H1 (cell line): ENCODE results near the gene ARGLU1. TPM values are rescaled to one million over a fixed set of nuclear protein-coding genes. Genes with fewer than 3 reads are reported as not detected.

Experiments used
- CTCF ChIA-PET: fragments of 300-600 bp; sonication (Branson Sonifier 250); formaldehyde crosslinking; loops from one replicate; lab custom pipeline; 2021; ENCODE audit not compliant: partially characterized antibody; lab: Charles Lee
- POLR2A ChIA-PET: fragments of 300-600 bp; sonication (Branson Sonifier 250); formaldehyde crosslinking; loops from one replicate; lab custom pipeline; 2021; ENCODE audit warnings: inconsistent platforms; ENCODE audit not compliant: partially characterized antibody; lab: Charles Lee
- DNase-seq, 2 experiments: peaks; one replicate each; pipeline versions ENCODE4 v3.0.0 to v3.0.0-alpha.2; 2010 to 2022; ENCODE audit warnings: low spot score in 2 of 2, low read depth in 1 of 2, mixed read lengths in 1 of 2
- FAIRE-seq: peaks from 2 replicates; lab custom pipeline; 2011; peaks lifted over from hg19 to GRCh38; lab: Jason Lieb, UNC
- H2AFZ ChIP-seq: 2 replicates; pipeline ENCODE4 v1.8.1; 2012; ENCODE audit warnings: low read length, inconsistent platforms
- H2AK5ac ChIP-seq: 2 replicates; pipeline ENCODE4 v1.6.1; 2013; ENCODE audit warnings: low read depth, low read length
- H2BK120ac ChIP-seq: replicated peaks from 2 replicates; pipeline ENCODE3; 2013; ENCODE audit warnings: low read depth, low read length, inconsistent platforms
- H2BK12ac ChIP-seq: 2 replicates; pipeline ENCODE4 v1.6.1; 2013; ENCODE audit warnings: low read depth, low read length
- H2BK15ac ChIP-seq: 2 replicates; pipeline ENCODE4 v1.6.1; 2013; ENCODE audit warnings: low read length
- H2BK20ac ChIP-seq: 2 replicates; pipeline ENCODE4 v1.6.1; 2013; ENCODE audit warnings: low read length
- H2BK5ac ChIP-seq: 2 replicates; pipeline ENCODE4 v1.6.1; 2013; ENCODE audit warnings: low read depth, low read length
- H3K14ac ChIP-seq: 2 replicates; pipeline ENCODE4 v1.6.1; 2013; ENCODE audit warnings: inconsistent platforms; ENCODE audit not compliant: insufficient read length
- H3K18ac ChIP-seq: 2 replicates; pipeline ENCODE4 v1.6.1; 2013; ENCODE audit warnings: low read length; ENCODE audit errors: extremely low read depth
- H3K23ac ChIP-seq: 2 replicates; pipeline ENCODE4 v1.6.1; 2013; ENCODE audit warnings: inconsistent platforms; ENCODE audit not compliant: insufficient read length
- H3K23me2 ChIP-seq: 2 replicates; pipeline ENCODE4 v1.6.1; 2013; ENCODE audit warnings: low read depth, low read length
- H3K27ac ChIP-seq: 2 replicates; pipeline ENCODE4 v1.6.1; 2011; ENCODE audit warnings: low read depth, low read length, inconsistent platforms
- H3K27me3 ChIP-seq, 4 experiments: replicated peaks in 1 of 4; 1 replicate in 1 of 4; 2 replicates in 3 of 4; pipeline versions ENCODE4 v1.6.1 to v1.8.1; 2011 to 2013; ENCODE audit warnings: low read length in 3 of 4, mild to moderate bottlenecking in 3 of 4, inconsistent platforms in 2 of 4, mixed read lengths in 2 of 4, moderate library complexity in 1 of 4; ENCODE audit not compliant: control insufficient read depth in 3 of 4, insufficient read depth in 3 of 4; ENCODE audit errors: extremely low read depth in 1 of 4
- H3K36me3 ChIP-seq, 4 experiments: 2 replicates each; pipeline versions ENCODE4 v1.6.1 to v1.8.1; 2011 to 2013; ENCODE audit warnings: mild to moderate bottlenecking in 4 of 4, low read length in 3 of 4, moderate library complexity in 2 of 4, control low read depth in 1 of 4, inconsistent platforms in 1 of 4; ENCODE audit not compliant: insufficient read depth in 4 of 4, control insufficient read depth in 2 of 4
- H3K4ac ChIP-seq: replicated peaks from 2 replicates; pipeline ENCODE3; 2013; ENCODE audit warnings: low read length, low read depth, mixed read lengths, inconsistent platforms; ENCODE audit not compliant: insufficient read length
- H3K4me1 ChIP-seq, 4 experiments: replicated peaks in 1 of 4; 1 replicate in 1 of 4; 2 replicates in 3 of 4; pipeline versions ENCODE4 v1.6.1 to v1.8.1; 2011 to 2013; ENCODE audit warnings: low read length in 3 of 4, inconsistent platforms in 2 of 4, mixed read lengths in 1 of 4; ENCODE audit not compliant: insufficient read depth in 4 of 4, control insufficient read depth in 3 of 4
- H3K4me2 ChIP-seq, 2 experiments: 2 replicates each; pipeline versions ENCODE4 v1.6.1 to v1.8.1; 2011 to 2013; ENCODE audit warnings: low read depth in 2 of 2, low read length in 2 of 2, control low read depth in 1 of 2, inconsistent platforms in 1 of 2, mild to moderate bottlenecking in 1 of 2; ENCODE audit not compliant: insufficient read depth in 1 of 2
- H3K4me3 ChIP-seq, 4 experiments: fragments of 200-600, 300-600 bp in 1 of 4; sonication (generic), shearing (Covaris generic), sonication (Bioruptor Twin) in 1 of 4; 2 replicates each; pipeline versions ENCODE4 v1.5.1 to v1.8.1; 2011 to 2016; ENCODE audit warnings: low read length in 4 of 4, low read depth in 3 of 4, control low read depth in 2 of 4, inconsistent platforms in 2 of 4, mild to moderate bottlenecking in 2 of 4, mixed read lengths in 1 of 4, moderate library complexity in 1 of 4; ENCODE audit not compliant: insufficient read depth in 2 of 4; ENCODE audit errors: extremely low read depth in 1 of 4
- H3K56ac ChIP-seq: replicated peaks from 2 replicates; pipeline ENCODE3; 2013; ENCODE audit warnings: low read depth, mild to moderate bottlenecking, mixed read lengths, low read length, inconsistent platforms; ENCODE audit not compliant: insufficient read length
- H3K79me1 ChIP-seq: 2 replicates; pipeline ENCODE4 v1.6.1; 2013; ENCODE audit warnings: low read depth, low read length, control low read depth
- H3K79me2 ChIP-seq, 2 experiments: 2 replicates each; pipeline versions ENCODE4 v1.6.1 to v1.8.1; 2012 to 2013; ENCODE audit warnings: low read length in 2 of 2, mild to moderate bottlenecking in 2 of 2, inconsistent platforms in 1 of 2; ENCODE audit not compliant: insufficient read depth in 2 of 2, control insufficient read depth in 1 of 2
- H3K9ac ChIP-seq, 4 experiments: replicated peaks in 1 of 4; 1 replicate in 1 of 4; 2 replicates in 3 of 4; pipeline versions ENCODE4 v1.6.1 to v1.8.1; 2011 to 2013; ENCODE audit warnings: low read depth in 3 of 4, low read length in 3 of 4, control low read depth in 2 of 4, mild to moderate bottlenecking in 2 of 4, moderate library complexity in 2 of 4, inconsistent platforms in 1 of 4; ENCODE audit errors: extremely low read depth in 1 of 4
- H3K9me3 ChIP-seq, 2 experiments: 2 replicates each; pipeline versions ENCODE4 v1.6.1 to v1.8.1; 2012 to 2013; ENCODE audit warnings: mild to moderate bottlenecking in 2 of 2, moderate library complexity in 2 of 2, control low read depth in 1 of 2, inconsistent platforms in 1 of 2, low read depth in 1 of 2, low read length in 1 of 2, mixed read lengths in 1 of 2; ENCODE audit not compliant: insufficient read depth in 2 of 2
- H4K20me1 ChIP-seq, 2 experiments: replicated peaks in 1 of 2; 2 replicates each; pipeline versions ENCODE3 to v1.8.1; 2011 to 2013; ENCODE audit warnings: inconsistent platforms in 2 of 2, low read length in 2 of 2, mild to moderate bottlenecking in 1 of 2; ENCODE audit not compliant: insufficient read depth in 2 of 2, control insufficient read depth in 1 of 2
- H4K5ac ChIP-seq: 2 replicates; pipeline ENCODE4 v1.6.1; 2013; ENCODE audit warnings: low read length, low read depth, mixed read lengths, inconsistent platforms; ENCODE audit not compliant: insufficient read length
- H4K8ac ChIP-seq: 2 replicates; pipeline ENCODE4 v1.8.0; 2013; ENCODE audit warnings: mild to moderate bottlenecking, moderate library complexity, low read length, inconsistent platforms; ENCODE audit not compliant: insufficient read depth; ENCODE audit errors: extremely low read depth
- H4K91ac ChIP-seq: replicated peaks from 2 replicates; pipeline ENCODE3; 2013; ENCODE audit warnings: low read length, mixed read lengths, inconsistent platforms; ENCODE audit not compliant: insufficient read length
- WGBS, 2 experiments: shearing (Covaris generic) in 1 of 2; methylation state at CpG; one replicate each; pipeline versions ENCODE4 v1.1.6 to v1.1.7; 2013 to 2015; ENCODE audit warnings: low lambda C conversion rate in 2 of 2, mixed read lengths in 2 of 2, inconsistent platforms in 1 of 2, low coverage in 1 of 2, missing lambda C conversion rate in 1 of 2; ENCODE audit not compliant: insufficient replicate concordance in 2 of 2, insufficient coverage in 1 of 2, insufficient read length in 1 of 2; ENCODE audit errors: extremely low coverage in 1 of 2, missing lambda C conversion rate in 1 of 2; 5-methylcytosine and 5-hydroxymethylcytosine counted together
- polyA plus RNA-seq, 7 experiments: library from polyadenylated mRNA; depleted of rRNA in 3 of 7; stranded (reverse) in 5 of 7; unstranded in 2 of 7; fragments of >200 nt in 5 of 7; fragments of 200-250 nt in 2 of 7; gene quantifications; 1 replicate in 5 of 7; 2 replicates in 1 of 7; 4 replicates in 1 of 7; pipeline versions ENCODE4 v1.2.1 to v1.2.3, GENCODE V29; 2011 to 2013; ENCODE audit warnings: missing spikeins in 2 of 7, mixed read lengths in 2 of 7
- total RNA-seq: library from RNA; stranded (reverse); fragmentation: NEBNext Ultra II Directional; extraction: Animal tissue kit (Norgen Biotek cat#: 25700); gene quantifications from 2 replicates; pipeline ENCODE4 v1.2.1, GENCODE V29; 2021

Gene ARGLU1
- total and polyA plus RNA-seq, 2 of the 8 experiments (the other 6 are each of a cell fraction or from before 2014, with no cell fraction given), result 47.8 to 84.9 TPM

DNA sequence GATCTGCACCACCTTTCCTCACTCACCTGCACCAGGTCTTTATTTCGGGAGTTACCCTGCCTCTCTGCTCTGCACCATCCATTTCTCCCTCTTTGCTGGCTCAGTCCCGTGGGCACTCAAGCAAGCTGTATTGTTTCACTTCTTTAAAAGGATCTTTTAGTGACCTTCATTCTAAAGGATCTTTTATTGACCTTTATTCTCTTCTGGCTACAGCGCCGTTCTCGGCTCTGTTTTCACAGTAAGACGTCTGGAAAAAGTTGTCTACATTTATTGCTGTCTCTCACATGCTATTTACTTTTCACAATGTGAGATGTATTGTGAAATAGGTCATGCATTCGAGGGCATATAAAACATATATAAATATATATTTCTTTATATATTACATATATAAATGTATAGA, 35.6 kb upstream of the ARGLU1 start:
- FAIRE-seq (no peak), DNase-seq (no peak)
- WGBS, 2 experiments, result 59% methylated on average over 7 of the region's 7 CpGs; no CpG with 5 or more reads in 1 of the 2 experiments
- H3K18ac ChIP-seq, result no peak overlapping the region
- ChIA-PET CTCF (interaction anchor here (1.0 kb wide), 1 partner anchor 17 kb away, joined by 3 read pairs; no protein-coding TSS in a partner anchor), POLR2A (no interaction called here)
- no peak overlapping the region for H2BK20ac ChIP-seq
- H2BK15ac ChIP-seq, result no peak overlapping the region
- H3K23me2 ChIP-seq, result no peaks in the 10 kb centered on the region; the same call in 1 of the 2 replicates
- no peak overlapping the region for H4K8ac ChIP-seq
- no peak overlapping the region for H4K91ac ChIP-seq
- H2BK5ac ChIP-seq, result no peak overlapping the region
- H2BK12ac ChIP-seq, result no peak overlapping the region; the same call in 1 of the 2 replicates
- H3K56ac ChIP-seq, result no peak overlapping the region
- H3K4me2 ChIP-seq, result no peak overlapping the region
- H3K27ac ChIP-seq, result no peak overlapping the region
- no peaks in the 10 kb centered on the region for H3K79me1 ChIP-seq
- H3K23ac ChIP-seq, result no peak overlapping the region
- H3K4me3 ChIP-seq, result no peak overlapping the region
- no peak overlapping the region for H2BK120ac ChIP-seq
- no peaks in the 10 kb centered on the region for H3K36me3 ChIP-seq
- no peaks in the 10 kb centered on the region for H3K4me1 ChIP-seq
- H4K20me1 ChIP-seq, result no peaks in the 10 kb centered on the region
- no peak overlapping the region for H2AFZ ChIP-seq
- H3K14ac ChIP-seq, result no peak overlapping the region
- H3K79me2 ChIP-seq, result no peaks in the 10 kb centered on the region
- H3K4ac ChIP-seq, result no peak overlapping the region
- H2AK5ac ChIP-seq, result no peak overlapping the region
- no peaks in the 10 kb centered on the region for H3K27me3 ChIP-seq
- H3K9me3 ChIP-seq, result no peaks in the 10 kb centered on the region
- no peak overlapping the region for H3K9ac ChIP-seq
- no peak overlapping the region for H4K5ac ChIP-seq
